GM18909 (cell line): Measurements from ENCODE around the gene CAPNS1.
"Not testable (repeated sequence)": the region's sequence is repeated elsewhere in the genome, so short reads cannot be mapped to it uniquely, and the experiment has no call there.

ENCODE experiments used
- ATAC-seq: cut with Tn5 transposase; IDR thresholded peaks from one replicate; pipeline ENCODE4 v1.9.1; 2021; ENCODE audit warnings: mild to moderate bottlenecking; ENCODE audit not compliant: unreplicated experiment, poor library complexity

Gene CAPNS1

GRCh38 chr19:36144624-36145023, 4.8 kb downstream of the CAPNS1 start:
- ATAC-seq, result no peak

GRCh38 chr19:36149673-36150406, 10.0 kb downstream of the CAPNS1 start:
- no peak for ATAC-seq

GRCh38 chr19:36150586-36150985, 10.7 kb downstream of the CAPNS1 start:
- ATAC-seq, result no peak

- ATAC-seq, result no peak
Measured at GRCh38 chr19:36151144-36152018, 11.5 kb downstream of the CAPNS1 start.

- no peak for ATAC-seq
Measured at GRCh38 chr19:36152019-36152351, 12.1 kb downstream of the CAPNS1 start.

- ATAC-seq, result no peak
Measured at GRCh38 chr19:36152352-36153091, 12.7 kb downstream of the CAPNS1 start, which contains the start of gene COX7A1. Gene COX7A1 (minus strand): TSS chr19:36152447. CDS start chr19:36152407, 40 bp downstream.

GRCh38 chr19:36153126-36153525, 13.3 kb downstream of the CAPNS1 start:
- ATAC-seq, result no peak

- no peak for ATAC-seq
Measured at GRCh38 chr19:36160821-36161596, 21.1 kb downstream of the CAPNS1 start.

- ATAC-seq, result no peak
Measured at GRCh38 chr19:36163813-36164212, 23.9 kb downstream of the CAPNS1 start.

- no peak for ATAC-seq
Measured at GRCh38 chr19:36169084-36169760, 29.4 kb downstream of the CAPNS1 start.

GRCh38 chr19:36172852-36173251, 33.0 kb downstream of the CAPNS1 start:
- no peak for ATAC-seq

GRCh38 chr19:36173846-36174245, 34.0 kb downstream of the CAPNS1 start:
- ATAC-seq, result not testable (repeated sequence)

GRCh38 chr19:36179077-36179476, 39.2 kb downstream of the CAPNS1 start:
- not testable (repeated sequence) for ATAC-seq

GRCh38 chr19:36182612-36183244, 42.9 kb downstream of the CAPNS1 start:
- no peak for ATAC-seq

- no peak for ATAC-seq
Measured at GRCh38 chr19:36183245-36183628, 43.4 kb downstream of the CAPNS1 start.

GRCh38 chr19:36186722-36187121, 46.9 kb downstream of the CAPNS1 start:
- ATAC-seq, result not testable (repeated sequence)

- no peak for ATAC-seq
Measured at GRCh38 chr19:36196249-36196648, 56.4 kb downstream of the CAPNS1 start.

- ATAC-seq, result no peak
Measured at GRCh38 chr19:36198119-36198518, 58.3 kb downstream of the CAPNS1 start.
